SK-N-SH (cell line): ENCODE data around the gene PNKD. TPM values are rescaled to one million over a fixed set of nuclear protein-coding genes. Genes with fewer than 3 reads are reported as not detected.

ENCODE experiments used
- CTCF ChIA-PET: fragments of 300-600, 350-600 bp; formaldehyde crosslinking; extraction: SDS; loops from one replicate; lab custom pipeline; 2021; lab: Yijun Ruan, JAX
- POLR2A ChIA-PET: fragments of 350-600 bp; sonication (Branson Sonifier 250); formaldehyde crosslinking; extraction: SDS; loops from one replicate; lab custom pipeline; 2020; ENCODE audit warnings: antibody characterized with exemption, inconsistent platforms; lab: Yijun Ruan, JAX
- DNase-seq: peaks from one replicate; pipeline ENCODE4 v3.0.0; 2012
- H2AFZ ChIP-seq: fragments of 200-600 bp; sonication (generic); 2 replicates; pipeline ENCODE4 v1.8.1; 2016; ENCODE audit warnings: antibody characterized with exemption, mild to moderate bottlenecking, low read depth
- H3F3A ChIP-seq: fragments of 200-600 bp; sonication (generic); replicated peaks from 2 replicates; pipeline ENCODE3; 2016; ENCODE audit warnings: antibody characterized with exemption, mild to moderate bottlenecking; ENCODE audit not compliant: insufficient read depth
- H3K27ac ChIP-seq, 2 experiments: fragments of 200-500 bp in 1 of 2; fragments of 200-600 bp in 1 of 2; sonication (Bioruptor generic) in 1 of 2; sonication (generic), shearing (Covaris generic) in 1 of 2; 2 replicates each; pipeline versions ENCODE4 v1.5.1 to v1.6.1; 2014 to 2016; ENCODE audit warnings: low read depth in 2 of 2, inconsistent platforms in 1 of 2, low read length in 1 of 2, mild to moderate bottlenecking in 1 of 2, mixed read lengths in 1 of 2
- H3K27me3 ChIP-seq: fragments of 200-600 bp; sonication (generic), shearing (Covaris generic); 2 replicates; pipeline ENCODE4 v1.6.1; 2016; ENCODE audit warnings: mixed run types; ENCODE audit not compliant: insufficient read depth
- H3K36me3 ChIP-seq, 2 experiments: fragments of 200-500 bp in 1 of 2; fragments of 200-600 bp in 1 of 2; sonication (Bioruptor generic) in 1 of 2; sonication (generic) in 1 of 2; replicated peaks in 1 of 2; 2 replicates each; pipeline versions ENCODE3 to v1.5.1; 2014 to 2016; ENCODE audit warnings: low read length in 1 of 2, mild to moderate bottlenecking in 1 of 2; ENCODE audit not compliant: insufficient read depth in 2 of 2, control insufficient read depth in 1 of 2
- H3K4me1 ChIP-seq, 2 experiments: fragments of 200-500 bp in 1 of 2; fragments of 200-600 bp in 1 of 2; sonication (Bioruptor generic) in 1 of 2; sonication (generic), shearing (Covaris generic) in 1 of 2; 2 replicates each; pipeline versions ENCODE4 v1.5.1 to v1.6.1; 2014 to 2016; ENCODE audit warnings: low read depth in 1 of 2, low read length in 1 of 2, mixed run types in 1 of 2; ENCODE audit not compliant: insufficient read depth in 2 of 2, control insufficient read depth in 1 of 2
- H3K4me2 ChIP-seq: fragments of 200-600 bp; sonication (generic), shearing (Covaris generic); 2 replicates; pipeline ENCODE4 v1.6.1; 2017; ENCODE audit warnings: mixed run types
- H3K4me3 ChIP-seq, 2 experiments: fragments of 200-500 bp in 1 of 2; fragments of 200-600 bp in 1 of 2; sonication (Bioruptor generic) in 1 of 2; sonication (generic), shearing (Covaris generic) in 1 of 2; 2 replicates each; pipeline versions ENCODE4 v1.5.1 to v1.8.1; 2014 to 2016; ENCODE audit warnings: low read depth in 2 of 2, inconsistent platforms in 1 of 2, low read length in 1 of 2, mild to moderate bottlenecking in 1 of 2, mixed read lengths in 1 of 2, moderate library complexity in 1 of 2
- H3K79me2 ChIP-seq: fragments of 200-600 bp; sonication (generic); 2 replicates; pipeline ENCODE4 v1.8.1; 2017; ENCODE audit warnings: mild to moderate bottlenecking; ENCODE audit not compliant: insufficient read depth
- H3K9ac ChIP-seq: fragments of 200-600 bp; sonication (generic); 2 replicates; pipeline ENCODE4 v1.6.1; 2017; ENCODE audit warnings: mixed run types
- H3K9me2 ChIP-seq: fragments of 200-600 bp; sonication (generic); 2 replicates; pipeline ENCODE4 v1.6.1; 2017; ENCODE audit warnings: mixed run types
- H3K9me3 ChIP-seq: fragments of 200-600 bp; sonication (generic); 2 replicates; pipeline ENCODE4 v1.6.1; 2017; ENCODE audit warnings: mixed run types, mild to moderate bottlenecking, moderate library complexity
- H4K20me1 ChIP-seq: fragments of 200-600 bp; sonication (generic); 2 replicates; pipeline ENCODE4 v1.6.1; 2017; ENCODE audit warnings: mild to moderate bottlenecking, mixed run types; ENCODE audit not compliant: insufficient read depth
- CHD2 ChIP-seq: fragments of 150-350 bp; IDR thresholded peaks from 2 replicates; pipeline ENCODE4 v1.6.1; 2018; ENCODE audit warnings: low read length; ENCODE audit not compliant: partially characterized antibody
- EZH2phosphoT487 ChIP-seq: fragments of 200-600 bp; sonication (generic); IDR thresholded peaks from 2 replicates; pipeline ENCODE4 v1.6.1; 2017; ENCODE audit warnings: low read depth, mixed run types, mild to moderate bottlenecking, antibody characterized with exemption, moderate library complexity, borderline replicate concordance
- FOSL2 ChIP-seq: IDR thresholded peaks from 2 replicates; pipeline ENCODE4 v1.4.0; 2012; ENCODE audit warnings: low read depth, mild to moderate bottlenecking, moderate library complexity, borderline replicate concordance
- FOXJ3 ChIP-seq: sonication (generic); formaldehyde crosslinking; IDR thresholded peaks from 2 replicates; pipeline ENCODE4 v1.5.1; 2020; ENCODE audit warnings: mild to moderate bottlenecking, missing genetic modification reagents
- GABPA ChIP-seq: IDR thresholded peaks from 2 replicates; pipeline ENCODE4 v1.4.0; 2012; ENCODE audit warnings: low read depth, mild to moderate bottlenecking
- GATA2 ChIP-seq: sonication (generic); formaldehyde crosslinking; IDR thresholded peaks from 2 replicates; pipeline ENCODE4 v1.5.0; 2020; ENCODE audit warnings: mild to moderate bottlenecking, missing genetic modification reagents
- IRF3 ChIP-seq: fragments of 150-350 bp; IDR thresholded peaks from 2 replicates; pipeline ENCODE4 v1.6.1; 2016; ENCODE audit warnings: mild to moderate bottlenecking, low read depth, low read length
- JUND ChIP-seq: IDR thresholded peaks from 2 replicates; pipeline ENCODE4 v1.4.0; 2012
- MAX ChIP-seq: IDR thresholded peaks from 2 replicates; pipeline ENCODE4 v1.4.0; 2012; ENCODE audit warnings: low read depth
- MEF2A ChIP-seq: IDR thresholded peaks from 2 replicates; pipeline ENCODE4 v1.4.0; 2012; ENCODE audit warnings: low read depth, borderline replicate concordance
- NFIC ChIP-seq: IDR thresholded peaks from 2 replicates; pipeline ENCODE4 v1.4.0; 2012; ENCODE audit warnings: borderline replicate concordance
- PBX3 ChIP-seq: IDR thresholded peaks from 2 replicates; pipeline ENCODE4; 2012
- POLR2AphosphoS5 ChIP-seq: IDR thresholded peaks from 2 replicates; pipeline ENCODE4 v1.6.1; 2012; ENCODE audit warnings: low read depth, low read length
- RAD21 ChIP-seq: IDR thresholded peaks from 2 replicates; pipeline ENCODE4 v1.6.1; 2012; ENCODE audit warnings: mild to moderate bottlenecking, low read length
- RCOR1 ChIP-seq: fragments of 150-350 bp; IDR thresholded peaks from 2 replicates; pipeline ENCODE4 v1.6.1; 2017; ENCODE audit warnings: antibody characterized with exemption, low read length
- SMC3 ChIP-seq: IDR thresholded peaks from 2 replicates; pipeline ENCODE4 v1.6.1; 2012; ENCODE audit warnings: low read depth, low read length, improper control_type of control experiment
- TAF1 ChIP-seq: IDR thresholded peaks from 2 replicates; pipeline ENCODE4 v1.6.1; 2012; ENCODE audit warnings: low read depth, mild to moderate bottlenecking, low read length, moderate library complexity, borderline replicate concordance
- ZBTB33 ChIP-seq: IDR thresholded peaks from 2 replicates; pipeline ENCODE4 v1.4.0; 2012; ENCODE audit warnings: low read depth, borderline replicate concordance
- polyA plus RNA-seq, 3 experiments: library from polyadenylated mRNA; depleted of rRNA; stranded (reverse); fragments of >200 nt; gene quantifications; 2 replicates each; pipeline ENCODE4 v1.2.3, GENCODE V29; 2012

The PNKD gene
- polyA plus RNA-seq, 1 of the 3 experiments (the other 2 are of a cell fraction) = 101 TPM

GRCh38 chr2:218371983-218372350 lies 101.6 kb downstream of the PNKD start:
- Histone ChIP-seq H3K9ac (no peak overlapping the region), H3K9me2 (no peaks in the 10 kb centered on the region), H3K79me2 (no peaks in the 10 kb centered on the region), H3K4me1 (no peaks in the 10 kb centered on the region), H3K27me3 (no peaks in the 10 kb centered on the region), H2AFZ (no peak overlapping the region), H3F3A (peaks cover 5% of the 10 kb centered on the region), H3K4me2 (no peak overlapping the region), H3K9me3 (no peaks in the 10 kb centered on the region), H3K27ac (no peak overlapping the region), H3K36me3 (no peaks in the 10 kb centered on the region), H4K20me1 (no peaks in the 10 kb centered on the region), H3K4me3 (no peak overlapping the region)
- ChIA-PET CTCF (interaction anchor here (0.6 kb wide), 1 partner anchor 84 kb away, joined by 3 read pairs; no protein-coding TSS in a partner anchor), POLR2A (no interaction called here)
- TF ChIP-seq IRF3 (no peak), PBX3 (no peak), GATA2 (CRISPR knock-in tag) (no peak), ZBTB33 (no peak), TAF1 (no peak), NFIC (no peak), RAD21 (no peak), CHD2 (no peak), POLR2AphosphoS5 (no peak), EZH2phosphoT487 (no peak), SMC3 (no peak), MEF2A (no peak), FOSL2 (no peak), RCOR1 (no peak), JUND (no peak), MAX (no peak), FOXJ3 (no peak), GABPA (no peak)
- no peak for DNase-seq
